AG09319 (cell line): Measurements from ENCODE around the gene FRMD8.
A peak's percentile ranks its signal among the peaks of the same experiment; 100 is the strongest.

Experiments
- DNase-seq: peaks from one replicate; pipeline ENCODE4 v3.0.0-alpha.2; 2010; ENCODE audit warnings: low read depth; ENCODE audit errors: extremely low read depth
- TF ChIP-seq, protein P1 (sequence below): IDR thresholded peaks from 2 replicates; pipeline ENCODE4 v1.5.1; 2011; ENCODE audit warnings: low read depth, mild to moderate bottlenecking, inconsistent platforms, low read length, moderate library complexity

The FRMD8 gene

GRCh38 chr11:65416341-65416824 is 29.9 kb downstream of the FRMD8 start:
- TF ChIP-seq, protein P1, sequence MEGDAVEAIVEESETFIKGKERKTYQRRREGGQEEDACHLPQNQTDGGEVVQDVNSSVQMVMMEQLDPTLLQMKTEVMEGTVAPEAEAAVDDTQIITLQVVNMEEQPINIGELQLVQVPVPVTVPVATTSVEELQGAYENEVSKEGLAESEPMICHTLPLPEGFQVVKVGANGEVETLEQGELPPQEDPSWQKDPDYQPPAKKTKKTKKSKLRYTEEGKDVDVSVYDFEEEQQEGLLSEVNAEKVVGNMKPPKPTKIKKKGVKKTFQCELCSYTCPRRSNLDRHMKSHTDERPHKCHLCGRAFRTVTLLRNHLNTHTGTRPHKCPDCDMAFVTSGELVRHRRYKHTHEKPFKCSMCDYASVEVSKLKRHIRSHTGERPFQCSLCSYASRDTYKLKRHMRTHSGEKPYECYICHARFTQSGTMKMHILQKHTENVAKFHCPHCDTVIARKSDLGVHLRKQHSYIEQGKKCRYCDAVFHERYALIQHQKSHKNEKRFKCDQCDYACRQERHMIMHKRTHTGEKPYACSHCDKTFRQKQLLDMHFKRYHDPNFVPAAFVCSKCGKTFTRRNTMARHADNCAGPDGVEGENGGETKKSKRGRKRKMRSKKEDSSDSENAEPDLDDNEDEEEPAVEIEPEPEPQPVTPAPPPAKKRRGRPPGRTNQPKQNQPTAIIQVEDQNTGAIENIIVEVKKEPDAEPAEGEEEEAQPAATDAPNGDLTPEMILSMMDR, result peak; percentile 94
- DNase-seq, result no peak

DNA sequence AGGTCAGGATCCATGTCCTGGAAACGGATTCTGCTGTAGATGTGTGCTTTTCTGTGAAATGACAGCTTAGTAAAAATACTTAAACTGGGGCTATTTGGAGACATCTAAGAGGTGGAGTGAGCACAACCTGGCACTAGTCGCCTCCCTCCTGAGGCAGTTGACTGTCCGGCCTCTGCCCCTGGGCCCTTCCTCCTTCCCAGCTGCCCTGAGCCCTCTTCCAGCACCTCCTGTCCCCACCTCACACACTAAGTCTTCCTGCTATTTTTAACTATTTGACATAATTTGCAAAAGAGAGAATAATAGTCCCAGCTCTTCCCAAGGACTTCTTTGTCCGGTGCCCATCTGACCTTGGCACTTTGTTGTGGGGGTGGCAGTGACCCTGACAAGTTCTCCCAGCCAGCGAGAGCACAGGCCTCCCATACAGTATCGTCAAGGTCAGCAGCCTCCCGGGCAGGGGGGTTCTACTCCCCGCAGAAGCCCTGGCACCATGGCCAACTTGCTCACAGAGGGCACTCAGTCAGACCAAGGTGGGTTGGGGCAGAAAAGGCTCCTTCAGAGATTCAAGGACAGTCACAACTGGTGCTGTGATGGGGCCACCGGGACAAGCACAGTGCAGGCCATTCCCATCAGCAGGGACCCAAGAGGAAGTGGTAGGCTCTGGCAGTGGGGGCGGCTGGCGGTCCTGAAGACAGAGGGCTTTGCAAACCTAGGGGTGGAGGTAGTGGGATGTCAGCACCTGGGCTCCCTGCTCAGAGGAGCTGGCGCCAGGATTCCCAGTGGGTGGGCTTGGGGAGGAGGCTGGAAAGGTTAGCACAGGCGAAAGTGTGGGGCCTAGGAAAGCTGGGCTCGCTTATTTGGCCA is 30.6 kb downstream of the FRMD8 start:
- no peak for DNase-seq
- TF ChIP-seq, protein P1, result no peak

DNA sequence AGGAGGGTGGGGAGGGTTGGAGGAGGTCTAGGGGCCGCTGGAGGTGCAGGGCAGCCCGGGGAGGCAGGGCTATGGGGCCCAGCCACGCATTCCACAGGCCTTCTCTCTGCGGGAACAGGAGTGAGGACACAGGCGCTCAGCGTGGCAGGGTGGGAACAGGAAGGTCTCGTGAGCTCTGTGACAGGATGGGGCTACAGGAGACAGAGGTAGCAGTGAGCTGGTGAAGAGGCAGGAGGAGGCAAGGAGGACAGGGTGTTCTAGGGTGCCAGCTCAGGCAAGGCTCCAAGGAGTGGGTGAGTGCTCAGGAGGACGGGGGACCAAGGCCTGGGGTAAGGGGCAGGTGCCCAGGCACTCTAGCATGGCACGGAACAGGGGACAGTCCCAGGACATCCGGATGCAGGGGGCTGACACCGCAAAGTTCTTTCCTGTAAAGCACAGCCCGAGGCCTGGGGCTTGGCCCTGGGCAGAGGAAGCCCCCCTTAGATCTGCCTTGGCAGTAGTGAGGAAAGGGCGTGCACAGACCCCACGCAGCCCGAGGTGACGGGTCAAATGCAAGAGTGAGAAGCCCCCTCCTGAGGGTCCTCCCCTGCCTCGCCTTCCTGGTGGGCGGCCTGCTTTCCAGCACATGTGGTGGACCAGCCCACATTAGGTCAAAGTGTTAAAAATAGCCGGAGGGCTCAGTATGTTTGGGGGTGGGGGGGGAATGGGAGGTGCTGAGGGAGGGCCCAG is 31.4 kb downstream of the FRMD8 start:
- TF ChIP-seq, protein P1, result no peak
- DNase-seq, result no peak

DNA sequence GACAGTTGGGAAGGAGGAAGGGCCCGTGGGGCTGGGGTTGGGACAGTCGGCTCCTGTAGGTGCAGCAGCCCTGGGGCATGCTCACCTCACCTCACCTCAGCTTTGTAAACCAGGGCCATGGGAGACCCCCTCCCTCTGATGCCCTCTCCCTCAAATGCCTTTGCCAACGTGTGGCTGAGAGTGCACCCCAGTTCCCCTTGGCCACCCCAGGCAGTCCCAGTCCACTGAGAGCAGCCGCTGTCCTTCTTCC is 31.9 kb downstream of the FRMD8 start:
- no peak for DNase-seq
- TF ChIP-seq, protein P1, result no peak

DNA sequence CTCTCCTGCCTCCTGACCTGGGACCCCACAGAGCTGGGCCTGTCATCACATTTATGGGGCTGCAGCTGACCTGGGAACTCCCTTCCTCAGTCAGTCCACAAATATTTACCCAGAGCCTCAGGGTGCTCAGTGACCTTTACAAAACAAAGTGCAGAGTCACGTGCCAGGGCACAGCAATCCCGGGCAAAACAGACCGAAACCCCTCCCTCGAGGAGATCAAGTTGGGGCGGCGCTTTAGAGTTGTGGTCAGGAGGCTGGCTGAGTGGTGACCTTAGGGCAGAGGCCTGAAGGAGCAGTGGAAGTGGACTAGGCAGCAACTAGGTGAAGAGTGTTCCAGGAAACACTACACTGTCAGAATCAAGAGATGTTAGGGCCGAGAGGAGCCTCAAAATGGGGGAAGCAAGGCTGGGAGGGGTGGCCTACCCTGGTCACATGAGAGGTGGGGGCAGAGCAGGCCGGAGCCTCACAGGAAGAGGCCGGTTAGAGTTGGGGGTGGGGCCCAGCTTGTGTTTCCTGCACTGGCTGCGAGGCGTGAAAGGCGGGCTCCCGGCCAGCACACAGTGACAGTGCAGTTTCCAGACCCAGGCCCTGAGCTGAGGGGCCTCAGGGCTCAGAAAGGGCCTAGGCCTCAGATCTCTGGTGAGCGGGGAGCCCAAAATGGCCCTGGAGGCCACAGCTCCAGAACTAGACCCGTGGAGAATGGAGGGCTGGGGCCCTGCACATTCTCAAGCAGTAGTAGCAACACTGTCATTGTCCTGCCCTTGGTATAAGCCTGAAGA is 32.4 kb downstream of the FRMD8 start:
- peak; percentile 93 for DNase-seq
- TF ChIP-seq, protein P1, result no peak

DNA sequence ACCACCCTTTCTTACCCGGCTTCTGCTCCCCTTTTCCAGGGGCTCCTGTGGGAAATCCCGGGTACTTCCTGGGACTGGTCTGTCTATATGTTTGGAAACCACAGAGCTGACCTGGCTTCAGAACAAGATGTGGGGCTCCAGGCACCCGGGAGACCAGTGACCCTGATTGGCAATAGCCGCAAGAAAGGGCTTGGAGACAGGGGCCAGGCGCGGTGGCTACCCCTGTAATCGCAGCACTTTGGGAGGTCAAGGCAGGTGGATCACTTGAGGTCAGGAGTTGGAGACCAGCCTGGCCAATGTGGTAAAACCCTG is 33.0 kb downstream of the FRMD8 start:
- TF ChIP-seq, protein P1, result no peak
- DNase-seq, result no peak
